Astrocyte (in vitro differentiated cells and primary cell): Measurements from ENCODE around the gene ARL6IP4. TPM values are rescaled to one million over a fixed set of nuclear protein-coding genes. Genes with fewer than 3 reads are reported as not detected.
"Not testable (repeated sequence)": the region's sequence is repeated elsewhere in the genome, so short reads cannot be mapped to it uniquely, and the experiment has no call there.

ENCODE experiments used
- DNase-seq: peaks from one replicate; pipeline ENCODE4 v3.0.0-alpha.2; 2010; ENCODE audit warnings: low read depth
- FAIRE-seq: peaks from 2 replicates; lab custom pipeline; 2011; peaks lifted over from hg19 to GRCh38; lab: Jason Lieb, UNC
- H2AFZ ChIP-seq: 2 replicates; pipeline ENCODE4 v1.6.0; 2012; ENCODE audit warnings: low read depth, low read length, inconsistent platforms
- H3K27ac ChIP-seq: 2 replicates; pipeline ENCODE4 v1.5.1; 2011; ENCODE audit warnings: low read depth, low read length, inconsistent platforms
- H3K27me3 ChIP-seq: 2 replicates; pipeline ENCODE4 v1.6.0; 2011; ENCODE audit warnings: low read length, inconsistent platforms; ENCODE audit not compliant: insufficient read depth
- H3K36me3 ChIP-seq: 2 replicates; pipeline ENCODE4 v1.5.1; 2011; ENCODE audit warnings: low read length, inconsistent platforms; ENCODE audit not compliant: insufficient read depth
- H3K4me1 ChIP-seq: 2 replicates; pipeline ENCODE4 v1.5.1; 2011; ENCODE audit warnings: low read length, inconsistent platforms; ENCODE audit not compliant: insufficient read depth
- H3K4me2 ChIP-seq: 2 replicates; pipeline ENCODE4 v1.6.0; 2012; ENCODE audit warnings: low read length, inconsistent platforms
- H3K4me3 ChIP-seq: 2 replicates; pipeline ENCODE4 v1.5.1; 2011; ENCODE audit warnings: low read depth, mild to moderate bottlenecking, low read length, inconsistent platforms; ENCODE audit not compliant: insufficient read depth
- H3K79me2 ChIP-seq: 2 replicates; pipeline ENCODE4 v1.6.0; 2012; ENCODE audit warnings: mild to moderate bottlenecking, low read length, inconsistent platforms; ENCODE audit not compliant: insufficient read depth
- H3K9ac ChIP-seq: 2 replicates; pipeline ENCODE4 v1.6.0; 2012; ENCODE audit warnings: mild to moderate bottlenecking, low read length, inconsistent platforms
- H3K9me3 ChIP-seq: 2 replicates; pipeline ENCODE4 v1.5.1; 2012; ENCODE audit warnings: low read depth, mild to moderate bottlenecking, low read length, inconsistent platforms; ENCODE audit not compliant: insufficient read depth
- H4K20me1 ChIP-seq: 2 replicates; pipeline ENCODE4 v1.6.0; 2012; ENCODE audit warnings: low read length, inconsistent platforms; ENCODE audit not compliant: insufficient read depth
- H3K27ac Mint-ChIP-seq: one replicate; pipeline ENCODE4 v1.8.0; 2021; ENCODE audit warnings: mild to moderate bottlenecking, mixed read lengths; ENCODE audit not compliant: unreplicated experiment
- H3K27me3 Mint-ChIP-seq: one replicate; pipeline ENCODE4 v1.8.0; 2021; ENCODE audit warnings: low read depth, mixed read lengths; ENCODE audit not compliant: unreplicated experiment
- H3K36me3 Mint-ChIP-seq: one replicate; pipeline ENCODE4 v1.8.0; 2021; ENCODE audit warnings: low read depth, mixed read lengths; ENCODE audit not compliant: unreplicated experiment
- H3K4me1 Mint-ChIP-seq: one replicate; pipeline ENCODE4 v1.8.0; 2021; ENCODE audit warnings: low read depth, mixed read lengths; ENCODE audit not compliant: unreplicated experiment
- H3K4me3 Mint-ChIP-seq: one replicate; pipeline ENCODE4 v1.8.0; 2021; ENCODE audit warnings: mild to moderate bottlenecking, moderate library complexity, mixed read lengths; ENCODE audit not compliant: unreplicated experiment
- H3K9me3 Mint-ChIP-seq: one replicate; pipeline ENCODE4 v1.8.0; 2021; ENCODE audit warnings: mild to moderate bottlenecking, mixed read lengths; ENCODE audit not compliant: unreplicated experiment
- EZH2 ChIP-seq: IDR thresholded peaks from 2 replicates; pipeline ENCODE4 v1.6.1; 2012; ENCODE audit warnings: mild to moderate bottlenecking, low read length, inconsistent platforms; ENCODE audit not compliant: insufficient read depth
- total RNA-seq: library from RNA; stranded (reverse); gene quantifications from 2 replicates; pipeline ENCODE4 v1.2.1, GENCODE V29; 2021
- TF ChIP-seq, protein P1 (sequence below): IDR thresholded peaks from 2 replicates; pipeline ENCODE4 v1.5.1; 2011; ENCODE audit warnings: low read depth, mild to moderate bottlenecking, inconsistent platforms, low read length, moderate library complexity; ENCODE audit not compliant: insufficient read depth

Gene ARL6IP4
- total RNA-seq, 1 donor from 2014 or later: 122 TPM

DNA sequence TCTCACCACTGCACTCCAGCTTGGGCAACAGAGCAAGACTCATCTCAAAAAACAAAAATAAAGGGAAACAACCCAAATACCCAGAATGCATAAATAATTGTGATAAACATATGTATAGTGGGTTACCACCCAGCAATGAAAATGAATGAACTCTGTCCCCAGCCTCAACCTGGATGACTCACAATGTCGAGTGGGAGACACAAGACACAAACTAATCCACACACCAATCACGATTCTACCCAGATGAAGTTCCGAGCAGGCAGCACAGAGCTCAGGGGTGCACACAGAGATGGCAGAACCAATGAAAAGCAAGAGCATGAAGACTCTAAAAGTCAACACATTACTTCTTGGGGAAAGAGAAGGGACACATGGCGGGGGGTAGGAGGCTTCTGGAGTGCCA lies 41.4 kb upstream of the ARL6IP4 start:
- DNase-seq (no peak), FAIRE-seq (no peak)
- Histone ChIP-seq H3K27ac (no peak overlapping the region), H4K20me1 (no peaks in the 10 kb centered on the region), H3K27me3 (no peaks in the 10 kb centered on the region), H3K4me1 (peaks cover 8% of the 10 kb centered on the region), H3K4me2 (no peak overlapping the region), H3K79me2 (no peaks in the 10 kb centered on the region), H3K9ac (no peak overlapping the region), H3K9me3 (no peaks in the 10 kb centered on the region), H2AFZ (no peak overlapping the region), H3K4me3 (no peak overlapping the region), H3K36me3 (no peaks in the 10 kb centered on the region)
- Mint-ChIP-seq H3K36me3 (peaks cover 6% of the 10 kb centered on the region), H3K27me3 (no peaks in the 10 kb centered on the region), H3K9me3 (no peaks in the 10 kb centered on the region), H3K4me1 (peaks cover 3% of the 10 kb centered on the region), H3K4me3 (no peak overlapping the region), H3K27ac (peak overlapping the region; percentile 30)
- no peak for TF ChIP-seq EZH2
- TF ChIP-seq, protein P1, sequence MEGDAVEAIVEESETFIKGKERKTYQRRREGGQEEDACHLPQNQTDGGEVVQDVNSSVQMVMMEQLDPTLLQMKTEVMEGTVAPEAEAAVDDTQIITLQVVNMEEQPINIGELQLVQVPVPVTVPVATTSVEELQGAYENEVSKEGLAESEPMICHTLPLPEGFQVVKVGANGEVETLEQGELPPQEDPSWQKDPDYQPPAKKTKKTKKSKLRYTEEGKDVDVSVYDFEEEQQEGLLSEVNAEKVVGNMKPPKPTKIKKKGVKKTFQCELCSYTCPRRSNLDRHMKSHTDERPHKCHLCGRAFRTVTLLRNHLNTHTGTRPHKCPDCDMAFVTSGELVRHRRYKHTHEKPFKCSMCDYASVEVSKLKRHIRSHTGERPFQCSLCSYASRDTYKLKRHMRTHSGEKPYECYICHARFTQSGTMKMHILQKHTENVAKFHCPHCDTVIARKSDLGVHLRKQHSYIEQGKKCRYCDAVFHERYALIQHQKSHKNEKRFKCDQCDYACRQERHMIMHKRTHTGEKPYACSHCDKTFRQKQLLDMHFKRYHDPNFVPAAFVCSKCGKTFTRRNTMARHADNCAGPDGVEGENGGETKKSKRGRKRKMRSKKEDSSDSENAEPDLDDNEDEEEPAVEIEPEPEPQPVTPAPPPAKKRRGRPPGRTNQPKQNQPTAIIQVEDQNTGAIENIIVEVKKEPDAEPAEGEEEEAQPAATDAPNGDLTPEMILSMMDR: no peak

- not testable (repeated sequence) for H3K9ac ChIP-seq, H3K27ac Mint-ChIP-seq, H3K4me3 ChIP-seq, H3K9me3 Mint-ChIP-seq, H2AFZ ChIP-seq, H3K36me3 ChIP-seq, H3K36me3 Mint-ChIP-seq, H3K9me3 ChIP-seq, FAIRE-seq, H3K27ac ChIP-seq, H3K79me2 ChIP-seq, H3K4me2 ChIP-seq, DNase-seq, H3K4me3 Mint-ChIP-seq, H3K27me3 ChIP-seq, H3K27me3 Mint-ChIP-seq, H4K20me1 ChIP-seq
- peaks cover 25% of the 10 kb centered on the region for H3K4me1 ChIP-seq
- H3K4me1 Mint-ChIP-seq: peaks cover 11% of the 10 kb centered on the region
Observed at GRCh38 chr12:122941351-122941750, 39.1 kb upstream of the ARL6IP4 start.

DNA sequence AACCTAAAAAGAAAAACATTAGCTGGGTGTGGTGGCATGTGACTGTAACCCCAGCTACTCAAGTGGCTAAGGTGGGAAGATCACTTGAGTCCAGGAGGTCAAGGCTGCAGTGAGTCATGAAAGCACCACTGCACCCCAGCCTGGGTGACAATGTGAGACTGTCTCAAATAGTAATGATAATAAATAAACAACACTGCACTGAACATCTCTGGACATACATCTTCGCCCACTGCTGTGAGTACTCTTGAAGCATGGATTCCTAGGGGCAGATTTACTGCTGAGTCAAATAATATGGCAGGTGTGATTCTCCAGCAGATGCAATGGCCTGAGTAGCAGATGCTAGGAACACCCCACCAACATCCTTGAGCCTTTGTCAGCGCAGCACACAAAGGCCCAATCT lies 37.8 kb upstream of the ARL6IP4 start:
- Mint-ChIP-seq H3K27ac (no peak overlapping the region), H3K9me3 (no peaks in the 10 kb centered on the region), H3K36me3 (peaks cover 9% of the 10 kb centered on the region), H3K4me3 (peak overlapping the region; percentile 11), H3K27me3 (no peaks in the 10 kb centered on the region), H3K4me1 (peaks cover 21% of the 10 kb centered on the region)
- no peaks in the 10 kb centered on the region for H3K79me2 ChIP-seq
- no peaks in the 10 kb centered on the region for H3K36me3 ChIP-seq
- peaks cover 37% of the 10 kb centered on the region for H3K4me1 ChIP-seq
- no peak overlapping the region for H3K27ac ChIP-seq
- no peaks in the 10 kb centered on the region for H3K27me3 ChIP-seq
- no peak overlapping the region for H3K4me2 ChIP-seq
- H3K4me3 ChIP-seq: no peak overlapping the region
- no peak overlapping the region for H3K9ac ChIP-seq
- TF ChIP-seq, protein P1: no peak
- TF ChIP-seq EZH2: no peak
- FAIRE-seq: no peak
- no peak for DNase-seq
- H2AFZ ChIP-seq: no peak overlapping the region
- no peaks in the 10 kb centered on the region for H4K20me1 ChIP-seq
- H3K9me3 ChIP-seq: no peaks in the 10 kb centered on the region
